Stimulated activated CD4-positive, alpha-beta T cell treated with anti-CD3 and anti-CD28 coated beads, Interleukin-2, amount 100 ng/mL, for 48 hours (primary cell): ENCODE data around the gene TMEM255A.
A peak's percentile ranks its signal among the peaks of the same experiment; 100 is the strongest.
"Not testable (repeated sequence)": the region's sequence is repeated elsewhere in the genome, so short reads cannot be mapped to it uniquely, and the experiment has no call there.

Experiments used
- DNase-seq, 2 donors: peaks; one replicate each; pipeline ENCODE4 v3.0.0-alpha.2; 2020

TMEM255A gene

DNA sequence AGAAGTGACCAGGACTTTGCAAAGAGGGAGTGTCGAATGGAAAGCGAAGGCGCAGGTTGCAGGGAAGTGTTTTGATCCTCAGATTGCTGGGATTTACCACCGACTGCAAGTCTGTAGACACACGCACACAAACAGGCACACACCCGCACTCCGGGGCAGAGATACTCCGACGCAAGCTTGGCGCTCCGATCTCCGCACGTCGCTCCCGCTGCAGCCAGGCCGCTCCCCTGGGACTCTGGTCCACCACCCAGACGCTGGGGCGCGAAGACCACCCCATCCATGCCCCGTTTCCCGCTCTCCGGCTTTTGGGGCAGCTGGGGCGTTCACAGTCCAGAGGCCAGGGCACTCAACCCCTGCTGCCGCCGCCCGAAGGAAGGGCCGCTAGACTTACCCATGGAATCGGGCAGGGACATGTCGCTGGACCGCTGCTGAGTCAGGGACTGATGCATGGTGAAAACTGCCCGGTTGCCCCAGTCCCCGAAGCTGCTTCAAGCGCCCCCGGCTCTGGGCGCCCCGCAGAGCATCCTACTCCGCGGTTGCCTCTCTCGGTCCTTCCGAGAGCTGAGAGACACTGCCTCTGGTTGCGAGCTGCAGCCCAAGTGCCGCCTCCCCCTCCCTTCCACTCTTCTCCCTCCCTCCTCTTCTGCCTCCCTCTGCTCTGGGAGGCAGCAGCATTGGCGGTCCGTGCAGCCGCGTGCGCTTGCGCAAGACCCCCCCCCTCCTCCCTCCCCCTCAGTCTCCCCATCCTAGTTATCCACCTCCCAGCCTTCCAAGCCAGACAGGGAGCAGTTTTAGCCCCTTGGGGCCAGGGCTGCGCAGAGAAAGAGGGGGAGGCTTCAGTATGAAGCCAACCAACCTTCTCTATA is at the start of gene TMEM255A:
Gene TMEM255A (minus strand): TSS at position 601 of the 866 bp plus-strand sequence. CDS start 152 bp downstream, at position 449.
- no peak for DNase-seq

DNA sequence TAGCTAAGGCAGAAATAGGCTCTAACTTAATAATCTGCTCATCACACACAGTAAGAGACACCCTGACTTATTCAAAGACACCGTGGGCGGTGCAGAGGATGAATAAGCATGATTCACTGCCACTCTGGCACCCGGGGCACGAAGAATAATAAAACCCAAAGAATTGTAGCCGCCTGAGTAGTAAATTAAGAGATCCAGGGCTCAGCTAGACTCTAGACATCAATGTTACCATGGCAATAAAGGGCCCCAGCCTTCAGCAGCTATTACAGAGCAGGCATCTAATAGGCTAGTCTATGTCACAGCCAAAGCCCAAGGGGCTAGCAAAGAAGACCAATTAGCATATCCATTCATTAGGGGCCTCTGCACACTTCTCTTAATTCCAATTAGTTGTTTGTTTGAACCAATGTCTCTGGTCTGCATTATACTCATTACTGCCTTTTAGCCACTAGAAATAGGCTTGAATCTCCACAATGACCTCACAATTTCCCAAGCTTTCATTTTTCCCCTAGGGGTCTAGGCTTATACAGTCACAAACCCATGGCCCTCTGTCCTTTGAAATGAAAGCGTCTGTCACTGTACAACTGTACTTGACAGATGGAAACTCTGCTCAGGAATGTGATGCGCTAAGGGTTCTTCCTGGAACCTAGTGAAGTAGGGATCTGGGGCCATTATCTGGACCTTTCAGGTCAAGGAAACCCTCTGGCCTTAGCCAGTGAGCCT is 47.6 kb upstream of the TMEM255A start:
- DNase-seq: peak; percentile 14 to 44

DNA sequence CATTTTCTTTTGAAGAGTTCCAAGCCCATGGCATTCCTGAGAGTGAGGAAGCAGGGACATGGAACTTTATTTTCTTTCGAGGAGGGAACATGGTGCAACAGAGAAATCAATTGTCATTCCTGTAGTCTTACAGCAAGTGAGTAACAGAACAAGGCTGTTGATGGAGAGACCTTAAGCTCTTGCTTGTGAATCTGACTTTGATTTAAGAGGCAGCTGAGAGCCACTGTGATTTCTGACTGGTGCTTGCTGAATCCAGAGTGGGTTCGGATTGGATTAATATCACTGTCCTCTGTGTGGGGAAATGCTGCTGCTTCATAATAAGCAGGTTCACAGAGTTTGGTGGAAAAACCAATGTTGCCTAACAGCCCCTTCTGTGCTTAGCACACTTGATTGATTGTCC is 45.9 kb upstream of the TMEM255A start:
- no peak for DNase-seq

DNA sequence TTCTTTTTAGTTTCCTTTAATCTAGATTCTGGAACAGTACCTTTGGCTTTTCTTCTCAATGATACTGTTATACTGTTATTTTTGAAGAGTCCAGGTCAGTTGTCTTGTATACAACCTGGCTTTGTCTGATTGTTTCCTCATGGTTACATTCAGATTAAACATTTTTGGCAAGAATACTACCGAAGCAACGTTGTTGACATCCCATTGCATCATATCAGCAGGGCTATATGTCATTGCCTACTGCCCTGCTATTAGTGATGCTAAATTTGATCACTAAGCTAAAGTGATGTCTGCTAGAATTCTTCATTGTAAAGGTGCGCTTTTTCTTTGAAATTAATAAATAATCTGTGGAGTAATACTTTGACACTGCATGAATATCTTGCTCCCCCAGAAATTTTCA is 44.8 kb upstream of the TMEM255A start:
- DNase-seq: no peak

DNA sequence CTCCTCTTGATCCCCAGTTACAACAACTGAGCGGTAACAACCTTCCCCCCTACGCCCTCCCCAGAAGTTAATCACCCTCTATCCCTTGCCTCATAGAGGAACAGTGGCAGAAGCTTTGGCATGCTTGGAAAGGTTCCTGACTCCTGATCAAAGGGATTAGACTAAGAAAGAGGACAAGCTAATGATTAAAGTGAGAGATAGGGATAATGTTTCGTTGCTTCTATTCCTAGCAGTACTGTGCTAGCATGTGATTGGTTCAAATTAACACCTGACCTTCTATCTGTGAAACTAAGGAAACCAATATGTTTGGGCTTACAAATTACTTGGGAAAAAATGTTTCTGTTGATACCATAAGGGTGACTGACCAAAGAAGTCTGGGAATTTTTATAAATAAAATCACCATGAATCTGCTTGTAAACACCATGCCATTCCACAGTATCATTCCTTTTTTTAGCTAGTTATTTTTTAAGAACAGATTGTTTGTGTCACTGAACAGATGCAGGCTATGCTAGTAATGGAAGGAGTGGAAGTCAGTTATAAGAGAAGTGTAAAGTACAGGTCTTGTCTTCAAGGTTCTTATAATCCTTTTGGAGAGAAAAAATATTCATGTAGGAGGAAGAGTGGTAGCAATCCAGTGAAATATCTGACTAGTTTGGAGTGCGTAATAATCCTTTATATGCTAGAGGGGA is 39.3 kb upstream of the TMEM255A start:
- DNase-seq: no peak

DNA sequence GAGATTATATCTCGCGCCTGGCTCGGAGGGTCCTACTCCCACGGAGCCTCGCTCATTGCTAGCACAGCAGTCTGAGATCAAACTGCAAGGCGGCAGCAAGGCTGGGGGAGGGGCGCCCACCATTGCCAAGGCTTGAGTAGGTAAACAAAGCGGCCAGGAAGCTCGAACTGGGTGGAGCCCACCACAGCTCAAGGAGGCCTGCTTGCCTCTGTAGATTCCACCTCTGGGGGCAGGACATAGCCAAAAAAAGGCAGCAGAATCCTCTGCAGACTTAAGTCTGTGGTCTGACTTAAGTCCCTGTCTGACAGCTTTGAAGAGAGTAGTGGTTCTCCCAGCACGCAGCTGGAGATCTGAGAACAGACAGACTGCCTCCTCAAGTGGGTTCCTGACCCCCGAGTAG is 33.3 kb upstream of the TMEM255A start:
- DNase-seq: not testable (repeated sequence)

DNA sequence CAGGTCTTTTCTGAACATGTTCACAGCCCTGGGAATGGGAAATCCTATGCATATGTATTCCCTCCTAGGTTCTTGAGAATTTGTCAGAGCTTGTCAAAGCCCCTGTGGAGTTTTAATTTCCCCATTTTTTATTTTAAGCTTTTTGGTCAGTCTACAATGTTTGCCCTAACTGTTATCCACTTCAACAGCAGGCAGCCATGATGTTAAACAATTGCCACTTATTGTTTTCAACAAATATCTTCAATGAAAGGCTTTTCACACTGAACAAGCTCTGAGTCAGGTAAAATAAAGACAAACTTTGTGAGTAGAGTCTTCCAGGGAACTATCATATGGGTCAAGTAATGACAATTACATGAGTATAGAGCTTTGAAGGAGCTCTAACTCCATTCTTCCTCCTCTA is 25.6 kb upstream of the TMEM255A start:
- DNase-seq: no peak

DNA sequence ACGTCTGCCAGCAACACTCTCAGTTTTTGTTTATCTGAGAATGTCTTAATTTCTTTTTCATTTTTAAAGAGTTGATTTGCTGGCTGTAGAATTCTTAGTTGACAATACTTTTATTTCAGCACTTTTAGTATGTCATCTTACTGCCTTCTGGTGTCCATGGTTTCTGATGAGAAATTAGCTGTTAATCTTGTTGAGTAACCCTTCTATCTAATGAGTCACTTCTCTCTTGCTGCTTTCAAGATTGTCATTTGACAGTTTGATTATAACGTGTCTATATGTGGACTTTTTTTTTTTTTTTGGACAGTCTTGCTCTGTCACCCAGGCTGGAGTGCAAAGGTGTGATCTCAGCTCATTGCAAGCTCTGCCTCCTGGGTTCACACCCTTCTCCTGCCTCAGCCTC is 24.0 kb upstream of the TMEM255A start:
- DNase-seq: no peak

DNA sequence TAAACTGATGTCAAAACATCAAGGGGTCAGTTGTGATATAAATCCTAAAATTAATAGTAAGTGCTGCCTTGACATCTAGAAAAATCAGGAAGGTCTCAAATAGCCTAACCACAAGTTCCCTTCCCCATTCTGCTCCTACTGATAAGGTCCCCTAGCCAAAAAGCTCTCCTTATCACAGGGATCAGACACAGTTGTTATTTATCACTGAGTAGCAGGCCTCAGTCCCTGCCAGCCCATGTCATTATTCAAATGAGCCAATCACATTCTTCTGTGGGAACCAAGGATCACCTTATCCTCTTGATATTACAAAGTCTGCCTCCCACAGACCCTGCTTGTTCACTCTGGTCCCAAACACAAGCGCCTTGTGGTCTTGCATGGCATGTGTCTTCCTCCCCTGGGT is 23.3 kb upstream of the TMEM255A start:
- no peak for DNase-seq

DNA sequence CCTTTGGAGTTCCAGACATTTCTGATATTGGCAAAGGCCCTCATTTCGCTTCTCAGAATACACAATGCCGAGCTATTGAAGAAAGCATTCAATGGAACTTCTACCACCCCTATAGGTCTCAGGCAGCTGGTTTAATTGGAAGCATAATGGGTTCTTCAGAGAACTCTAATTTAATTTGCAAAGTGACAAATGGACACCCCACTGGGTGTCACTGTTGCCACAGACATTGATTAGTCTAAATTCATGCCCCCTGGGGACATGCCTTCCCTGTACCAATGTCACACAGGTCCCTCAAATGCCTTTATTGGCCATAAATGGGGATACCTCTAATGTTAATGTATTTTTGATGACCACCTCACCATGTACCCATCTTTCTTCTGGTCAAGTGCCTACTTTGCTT is 22.9 kb upstream of the TMEM255A start:
- no peak for DNase-seq

DNA sequence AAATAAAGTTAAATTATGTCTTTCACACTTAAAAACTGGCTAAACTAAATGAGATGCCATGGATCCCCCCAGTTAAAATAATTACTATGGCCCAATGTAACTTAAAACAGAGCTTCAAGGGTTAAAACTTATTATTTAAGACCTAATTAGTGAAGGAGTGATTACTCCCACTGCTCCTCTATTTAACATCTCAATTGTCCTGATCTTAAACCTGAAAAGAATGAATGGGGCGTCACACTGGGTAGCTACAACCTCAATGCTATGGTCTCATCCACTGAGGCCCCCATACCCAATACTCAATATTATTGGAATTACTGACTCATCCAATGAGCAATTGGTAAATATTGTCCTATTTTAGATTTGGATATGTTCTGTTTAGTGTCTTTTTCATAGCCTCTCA is 21.1 kb upstream of the TMEM255A start:
- DNase-seq: no peak

DNA sequence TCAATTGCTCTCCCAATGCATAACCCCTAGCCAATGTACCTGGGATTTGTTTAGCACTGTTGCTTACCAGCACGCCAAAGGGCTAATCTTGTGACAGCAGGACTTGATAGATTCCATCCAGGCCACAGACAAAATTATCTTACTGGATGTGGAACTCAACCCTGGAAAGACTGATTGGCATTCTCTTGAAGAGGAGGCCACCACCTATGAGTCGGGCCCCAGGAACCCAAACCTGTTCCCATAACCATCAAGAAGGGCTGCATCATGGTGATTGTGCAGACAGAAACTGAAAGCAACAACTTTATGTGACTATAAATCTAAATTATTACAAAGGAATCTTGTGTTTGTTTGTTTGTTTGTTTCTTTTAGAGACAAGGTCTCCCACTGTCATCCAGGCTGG is 19.9 kb upstream of the TMEM255A start:
- no peak for DNase-seq

DNA sequence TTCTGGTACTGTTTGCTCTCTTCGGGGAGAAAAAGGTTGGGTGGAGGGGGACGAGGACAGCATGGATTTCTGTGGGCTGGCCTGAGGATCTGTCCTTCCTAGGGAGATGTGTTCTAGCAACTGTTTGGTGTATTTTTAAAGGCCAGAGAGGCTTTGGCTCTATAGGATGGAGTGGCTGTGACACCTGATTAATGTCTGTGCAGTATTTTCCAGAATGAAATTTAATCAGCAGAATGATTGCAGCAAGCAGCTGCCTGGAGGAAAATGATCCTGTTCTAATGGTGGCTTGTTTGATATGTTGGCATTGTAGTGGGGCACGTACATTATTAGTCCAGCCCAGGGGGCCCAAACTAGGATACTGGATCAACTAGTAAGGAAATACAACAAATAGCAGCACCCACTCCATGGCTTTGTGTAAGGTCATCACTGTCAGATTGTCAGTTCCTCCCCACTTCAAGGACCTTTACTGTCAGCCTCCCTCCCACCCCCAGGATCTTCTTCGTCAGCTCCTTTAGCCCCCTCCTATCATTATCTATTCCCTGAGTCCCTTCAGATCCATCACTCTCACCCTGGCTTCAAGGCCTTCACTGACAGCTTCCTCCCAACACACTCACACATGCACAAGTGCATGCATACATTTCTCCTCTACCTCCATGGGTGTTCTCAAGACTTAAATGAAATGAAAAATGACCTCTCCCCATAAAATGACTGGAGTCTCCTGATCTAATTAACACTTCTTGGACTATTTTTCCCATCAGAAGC is 10.4 kb upstream of the TMEM255A start:
- DNase-seq: no peak

DNA sequence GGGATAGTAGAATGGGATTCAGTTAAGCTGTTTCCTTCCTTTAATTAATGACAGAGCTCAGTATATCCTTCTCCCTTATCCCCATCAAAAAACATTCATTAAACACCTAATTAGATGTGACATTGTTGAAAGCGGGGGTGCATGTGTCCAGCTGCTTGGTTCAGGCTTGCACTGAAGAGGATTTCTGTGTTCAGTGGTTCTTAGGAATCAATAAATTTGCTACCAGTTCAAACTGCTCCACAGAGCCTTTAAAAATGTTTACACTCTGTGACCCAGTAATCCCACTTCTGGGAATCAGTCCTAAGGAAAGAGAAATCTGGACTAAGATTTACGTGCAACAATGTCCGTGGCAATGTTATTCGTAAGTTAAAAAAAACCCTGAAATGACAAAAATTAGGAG is 7.2 kb upstream of the TMEM255A start:
- no peak for DNase-seq

DNA sequence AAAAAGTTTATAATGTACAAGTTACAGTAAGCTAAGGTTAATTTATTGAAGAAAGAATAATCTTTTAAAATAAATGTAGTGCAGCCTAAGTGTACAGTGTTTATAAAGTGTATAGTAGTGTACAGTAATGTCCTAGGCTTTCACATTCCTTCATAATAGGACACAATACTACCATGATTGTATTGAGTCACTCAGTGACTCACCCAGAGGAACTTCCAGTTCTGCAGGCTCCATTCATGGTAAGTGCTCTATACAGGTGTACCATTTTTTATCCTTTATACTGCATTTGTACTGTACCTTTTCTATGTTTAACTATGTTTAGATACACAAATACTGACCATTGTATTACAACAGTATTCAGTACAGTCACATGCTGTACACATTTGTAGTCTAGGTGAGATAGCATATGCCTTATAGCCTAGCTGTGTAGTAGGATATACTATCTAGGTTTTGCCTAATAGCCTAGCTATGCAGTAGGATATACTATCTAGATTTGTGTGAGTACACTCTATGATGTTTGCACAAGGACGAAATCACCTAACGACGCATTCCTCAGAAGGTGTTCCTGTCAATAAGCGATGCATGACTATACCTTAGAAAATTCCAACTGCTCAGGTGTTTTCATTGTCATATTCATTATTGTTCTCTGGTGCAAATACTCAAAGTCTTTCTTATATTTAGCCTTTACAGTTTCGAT is 5.5 kb upstream of the TMEM255A start:
- no peak for DNase-seq

DNA sequence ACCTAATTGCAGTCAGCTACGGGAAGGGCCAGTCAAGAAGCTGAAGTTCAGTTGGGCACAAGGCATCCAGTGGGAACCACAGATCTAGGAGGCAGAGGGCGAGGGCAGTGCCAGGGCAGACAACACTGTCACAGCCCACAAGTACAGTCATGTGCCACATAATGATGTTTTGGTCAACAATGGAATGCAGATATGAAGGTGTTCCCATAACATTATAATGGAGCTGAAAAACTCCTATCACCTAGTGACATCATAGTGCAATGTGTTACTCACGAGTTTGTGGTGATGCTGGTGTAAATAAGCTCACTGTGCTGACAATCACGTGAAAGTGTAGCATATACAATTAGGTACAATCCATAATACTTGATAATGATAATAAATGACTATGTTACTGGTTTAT is 4.5 kb upstream of the TMEM255A start:
- no peak for DNase-seq

DNA sequence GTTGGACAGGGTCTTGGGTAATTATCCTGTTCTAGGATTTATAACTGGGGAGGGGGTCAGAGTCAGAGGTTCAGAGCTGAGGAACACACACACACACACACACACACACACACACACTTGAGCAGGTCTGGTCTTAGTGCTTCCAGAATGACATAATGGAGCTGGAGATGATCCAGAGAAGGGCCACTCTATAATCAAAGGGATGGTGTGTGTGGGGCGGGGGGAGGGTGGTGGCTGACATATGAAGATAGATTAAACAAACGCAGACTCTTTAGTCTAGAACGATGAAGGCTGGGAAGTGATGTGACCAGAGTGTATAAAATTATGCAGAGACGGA is 434 bp upstream of the TMEM255A start:
- no peak for DNase-seq

DNA sequence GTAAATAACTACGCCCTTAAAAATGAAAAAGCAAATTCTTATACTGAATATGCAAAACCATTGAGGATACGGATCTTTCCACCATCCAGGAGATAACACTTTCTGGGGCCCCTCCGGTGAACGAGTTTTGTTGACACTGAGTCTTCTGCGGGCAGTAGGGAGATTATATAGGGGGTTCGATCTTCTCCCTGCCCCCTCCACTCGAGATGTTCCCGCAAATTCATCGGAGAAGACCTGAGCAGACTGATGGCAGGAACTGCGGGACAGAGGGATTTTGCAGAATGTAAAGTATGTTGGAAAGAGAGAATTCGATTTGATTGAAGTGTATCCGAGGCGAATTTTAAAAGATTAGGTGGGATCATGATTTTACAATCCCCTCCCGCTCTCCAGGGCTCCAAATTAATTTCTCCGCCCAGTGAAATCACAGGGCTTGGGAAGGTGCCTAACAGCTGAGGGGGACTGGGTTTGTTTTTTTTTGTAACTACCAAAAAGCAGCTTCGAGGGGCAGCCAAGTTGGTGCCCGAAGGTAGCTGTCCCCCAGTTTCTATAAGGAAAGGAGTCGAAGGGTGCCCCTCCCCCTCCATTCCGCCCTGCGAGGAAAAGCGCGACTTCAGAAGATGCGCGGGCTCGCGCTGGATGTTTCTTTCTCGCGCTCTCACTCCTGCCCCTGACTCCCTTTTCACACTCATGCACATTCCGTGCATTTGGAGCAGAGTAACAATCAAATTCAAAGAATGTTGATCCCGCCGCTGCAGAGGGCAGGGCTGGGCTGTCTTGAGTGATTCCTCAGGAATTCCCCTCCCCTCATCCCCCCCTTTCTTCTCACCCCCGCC is 1.2 kb downstream of the TMEM255A start:
- no peak for DNase-seq

DNA sequence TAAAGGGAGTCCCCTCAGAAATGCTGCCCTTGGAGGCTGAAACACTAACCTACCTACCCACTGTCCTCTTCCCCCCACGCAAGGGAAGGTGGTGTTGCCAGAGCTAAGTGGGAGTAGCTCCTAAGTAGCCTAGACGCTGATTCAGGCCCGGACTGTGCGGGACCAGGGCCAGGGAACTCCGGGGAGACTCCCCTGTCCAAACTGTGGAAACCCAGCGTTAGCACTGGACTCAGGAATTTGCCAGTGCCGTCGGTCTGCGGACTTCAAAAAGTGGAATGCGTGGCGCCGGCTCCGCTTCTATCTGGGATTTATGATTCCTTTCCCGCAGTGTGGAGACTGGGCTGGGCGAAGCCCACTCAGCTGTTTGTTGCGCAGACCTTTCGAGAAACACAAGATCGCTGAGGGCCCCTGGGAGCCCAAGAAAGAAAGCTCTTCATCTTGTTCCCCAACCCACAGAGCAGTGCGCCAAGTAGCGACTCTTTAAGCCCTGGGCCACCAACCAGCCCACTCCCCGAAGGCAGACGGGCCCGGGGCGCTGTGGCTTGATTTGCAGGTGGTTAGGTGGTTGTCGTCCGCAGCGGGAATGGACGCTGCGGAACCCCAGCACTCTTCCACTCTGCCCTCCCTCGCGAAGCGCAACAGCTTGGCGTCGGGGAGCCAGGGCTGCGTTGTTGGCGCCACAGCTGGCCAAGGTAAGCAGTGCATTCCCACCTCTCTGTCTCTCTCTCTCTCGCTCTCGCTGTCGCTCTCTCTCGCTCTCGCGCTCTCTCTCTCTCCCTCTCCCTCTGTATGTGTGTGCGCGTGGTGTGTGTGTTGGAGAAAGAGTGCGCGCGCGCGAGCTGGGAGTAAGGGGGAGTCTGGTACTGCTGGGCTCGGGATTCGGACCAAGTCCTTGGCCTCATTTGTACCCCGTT is 2.0 kb downstream of the TMEM255A start:
- peak; percentile 35 to 53 for DNase-seq

DNA sequence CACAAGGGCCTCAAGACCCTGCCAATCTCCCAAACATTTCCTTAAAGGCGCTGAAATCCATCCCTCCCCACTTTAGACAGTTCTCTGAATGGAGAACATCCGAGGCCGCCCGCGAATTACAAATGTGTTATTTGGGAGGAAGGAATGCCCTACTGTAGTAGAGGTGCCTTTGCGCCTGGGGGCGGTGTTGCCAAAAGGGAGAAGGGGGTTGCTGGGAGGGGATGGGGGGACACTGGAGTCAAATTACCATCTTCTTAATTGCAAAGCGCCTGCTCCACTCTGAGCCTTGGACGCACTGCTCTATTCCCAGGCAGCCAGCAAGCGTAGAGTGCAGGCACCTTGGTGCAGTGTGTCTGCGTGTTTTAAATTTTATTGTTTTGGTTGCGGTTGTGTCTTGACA is 2.7 kb downstream of the TMEM255A start:
- no peak for DNase-seq
